Astrocyte (in vitro differentiated cells and primary cell): Measurements from ENCODE around the gene CKLF. TPM values are rescaled to one million over a fixed set of nuclear protein-coding genes. Genes with fewer than 3 reads are reported as not detected.
"Not testable (repeated sequence)": the region's sequence is repeated elsewhere in the genome, so short reads cannot be mapped to it uniquely, and the experiment has no call there.

Source experiments
- DNase-seq: peaks from one replicate; pipeline ENCODE4 v3.0.0-alpha.2; 2010; ENCODE audit warnings: low read depth
- FAIRE-seq: peaks from 2 replicates; lab custom pipeline; 2011; peaks lifted over from hg19 to GRCh38; lab: Jason Lieb, UNC
- H2AFZ ChIP-seq: 2 replicates; pipeline ENCODE4 v1.6.0; 2012; ENCODE audit warnings: low read depth, low read length, inconsistent platforms
- H3K27ac ChIP-seq: 2 replicates; pipeline ENCODE4 v1.5.1; 2011; ENCODE audit warnings: low read depth, low read length, inconsistent platforms
- H3K27me3 ChIP-seq: 2 replicates; pipeline ENCODE4 v1.6.0; 2011; ENCODE audit warnings: low read length, inconsistent platforms; ENCODE audit not compliant: insufficient read depth
- H3K36me3 ChIP-seq: 2 replicates; pipeline ENCODE4 v1.5.1; 2011; ENCODE audit warnings: low read length, inconsistent platforms; ENCODE audit not compliant: insufficient read depth
- H3K4me1 ChIP-seq: 2 replicates; pipeline ENCODE4 v1.5.1; 2011; ENCODE audit warnings: low read length, inconsistent platforms; ENCODE audit not compliant: insufficient read depth
- H3K4me2 ChIP-seq: 2 replicates; pipeline ENCODE4 v1.6.0; 2012; ENCODE audit warnings: low read length, inconsistent platforms
- H3K4me3 ChIP-seq: 2 replicates; pipeline ENCODE4 v1.5.1; 2011; ENCODE audit warnings: low read depth, mild to moderate bottlenecking, low read length, inconsistent platforms; ENCODE audit not compliant: insufficient read depth
- H3K79me2 ChIP-seq: 2 replicates; pipeline ENCODE4 v1.6.0; 2012; ENCODE audit warnings: mild to moderate bottlenecking, low read length, inconsistent platforms; ENCODE audit not compliant: insufficient read depth
- H3K9ac ChIP-seq: 2 replicates; pipeline ENCODE4 v1.6.0; 2012; ENCODE audit warnings: mild to moderate bottlenecking, low read length, inconsistent platforms
- H3K9me3 ChIP-seq: 2 replicates; pipeline ENCODE4 v1.5.1; 2012; ENCODE audit warnings: low read depth, mild to moderate bottlenecking, low read length, inconsistent platforms; ENCODE audit not compliant: insufficient read depth
- H4K20me1 ChIP-seq: 2 replicates; pipeline ENCODE4 v1.6.0; 2012; ENCODE audit warnings: low read length, inconsistent platforms; ENCODE audit not compliant: insufficient read depth
- H3K27ac Mint-ChIP-seq: one replicate; pipeline ENCODE4 v1.8.0; 2021; ENCODE audit warnings: mild to moderate bottlenecking, mixed read lengths; ENCODE audit not compliant: unreplicated experiment
- H3K27me3 Mint-ChIP-seq: one replicate; pipeline ENCODE4 v1.8.0; 2021; ENCODE audit warnings: low read depth, mixed read lengths; ENCODE audit not compliant: unreplicated experiment
- H3K36me3 Mint-ChIP-seq: one replicate; pipeline ENCODE4 v1.8.0; 2021; ENCODE audit warnings: low read depth, mixed read lengths; ENCODE audit not compliant: unreplicated experiment
- H3K4me1 Mint-ChIP-seq: one replicate; pipeline ENCODE4 v1.8.0; 2021; ENCODE audit warnings: low read depth, mixed read lengths; ENCODE audit not compliant: unreplicated experiment
- H3K4me3 Mint-ChIP-seq: one replicate; pipeline ENCODE4 v1.8.0; 2021; ENCODE audit warnings: mild to moderate bottlenecking, moderate library complexity, mixed read lengths; ENCODE audit not compliant: unreplicated experiment
- H3K9me3 Mint-ChIP-seq: one replicate; pipeline ENCODE4 v1.8.0; 2021; ENCODE audit warnings: mild to moderate bottlenecking, mixed read lengths; ENCODE audit not compliant: unreplicated experiment
- EZH2 ChIP-seq: IDR thresholded peaks from 2 replicates; pipeline ENCODE4 v1.6.1; 2012; ENCODE audit warnings: mild to moderate bottlenecking, low read length, inconsistent platforms; ENCODE audit not compliant: insufficient read depth
- total RNA-seq: library from RNA; stranded (reverse); gene quantifications from 2 replicates; pipeline ENCODE4 v1.2.1, GENCODE V29; 2021
- TF ChIP-seq, protein P1 (sequence below): IDR thresholded peaks from 2 replicates; pipeline ENCODE4 v1.5.1; 2011; ENCODE audit warnings: low read depth, mild to moderate bottlenecking, inconsistent platforms, low read length, moderate library complexity; ENCODE audit not compliant: insufficient read depth

CKLF gene
- total RNA-seq, 1 donor from 2014 or later = 24.5 TPM

DNA sequence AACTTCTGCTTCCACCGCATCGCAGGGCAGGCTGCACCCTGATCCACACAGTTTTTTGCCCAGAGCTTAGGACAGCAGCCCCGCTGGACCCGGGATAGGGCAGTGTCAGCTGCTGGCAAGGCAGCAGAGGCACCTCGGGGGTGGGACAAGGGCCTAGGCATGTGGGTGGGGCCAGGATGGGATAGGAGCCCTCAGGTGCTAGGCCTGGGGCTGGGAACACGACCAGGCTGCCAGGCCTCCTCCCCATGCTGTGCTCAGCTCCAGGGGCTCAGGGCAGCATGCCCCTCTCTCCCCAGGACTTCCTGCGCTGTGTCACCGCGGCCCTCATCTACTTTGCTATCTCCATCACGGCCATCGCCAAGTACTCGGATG lies 56.7 kb downstream of the CKLF start:
- no peak for TF ChIP-seq EZH2
- TF ChIP-seq, protein P1, sequence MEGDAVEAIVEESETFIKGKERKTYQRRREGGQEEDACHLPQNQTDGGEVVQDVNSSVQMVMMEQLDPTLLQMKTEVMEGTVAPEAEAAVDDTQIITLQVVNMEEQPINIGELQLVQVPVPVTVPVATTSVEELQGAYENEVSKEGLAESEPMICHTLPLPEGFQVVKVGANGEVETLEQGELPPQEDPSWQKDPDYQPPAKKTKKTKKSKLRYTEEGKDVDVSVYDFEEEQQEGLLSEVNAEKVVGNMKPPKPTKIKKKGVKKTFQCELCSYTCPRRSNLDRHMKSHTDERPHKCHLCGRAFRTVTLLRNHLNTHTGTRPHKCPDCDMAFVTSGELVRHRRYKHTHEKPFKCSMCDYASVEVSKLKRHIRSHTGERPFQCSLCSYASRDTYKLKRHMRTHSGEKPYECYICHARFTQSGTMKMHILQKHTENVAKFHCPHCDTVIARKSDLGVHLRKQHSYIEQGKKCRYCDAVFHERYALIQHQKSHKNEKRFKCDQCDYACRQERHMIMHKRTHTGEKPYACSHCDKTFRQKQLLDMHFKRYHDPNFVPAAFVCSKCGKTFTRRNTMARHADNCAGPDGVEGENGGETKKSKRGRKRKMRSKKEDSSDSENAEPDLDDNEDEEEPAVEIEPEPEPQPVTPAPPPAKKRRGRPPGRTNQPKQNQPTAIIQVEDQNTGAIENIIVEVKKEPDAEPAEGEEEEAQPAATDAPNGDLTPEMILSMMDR = no peak
- Mint-ChIP-seq H3K4me3 (no peak overlapping the region), H3K36me3 (peaks cover 18% of the 10 kb centered on the region), H3K9me3 (no peaks in the 10 kb centered on the region), H3K27me3 (no peaks in the 10 kb centered on the region), H3K27ac (no peak overlapping the region), H3K4me1 (peaks cover 7% of the 10 kb centered on the region)
- Histone ChIP-seq H3K9ac (peak overlapping the region; percentile 29), H3K4me1 (peaks cover 24% of the 10 kb centered on the region), H3K4me2 (peak overlapping the region; percentile 59), H4K20me1 (peaks cover 67% of the 10 kb centered on the region), H3K9me3 (no peaks in the 10 kb centered on the region), H3K27me3 (no peaks in the 10 kb centered on the region), H2AFZ (no peak overlapping the region), H3K79me2 (peaks cover 48% of the 10 kb centered on the region), H3K36me3 (peaks cover 25% of the 10 kb centered on the region), H3K4me3 (no peak overlapping the region), H3K27ac (no peak overlapping the region)
- DNase-seq (no peak), FAIRE-seq (no peak)

- Histone ChIP-seq H3K4me2 (no peak overlapping the region), H2AFZ (no peak overlapping the region), H3K9ac (no peak overlapping the region), H3K9me3 (no peaks in the 10 kb centered on the region), H3K4me1 (peaks cover 23% of the 10 kb centered on the region), H3K4me3 (no peak overlapping the region), H3K36me3 (peaks cover 25% of the 10 kb centered on the region), H3K27me3 (no peaks in the 10 kb centered on the region), H4K20me1 (peaks cover 67% of the 10 kb centered on the region), H3K27ac (no peak overlapping the region), H3K79me2 (peaks cover 44% of the 10 kb centered on the region)
- peaks cover 7% of the 10 kb centered on the region for H3K4me1 Mint-ChIP-seq
- H3K4me3 Mint-ChIP-seq = no peak overlapping the region
- H3K9me3 Mint-ChIP-seq = no peaks in the 10 kb centered on the region
- peaks cover 24% of the 10 kb centered on the region for H3K36me3 Mint-ChIP-seq
- TF ChIP-seq, protein P1 = no peak
- TF ChIP-seq EZH2 = no peak
- no peak overlapping the region for H3K27ac Mint-ChIP-seq
- FAIRE-seq (no peak), DNase-seq (no peak)
- no peaks in the 10 kb centered on the region for H3K27me3 Mint-ChIP-seq
These were observed 57.9 kb downstream of the CKLF start for GRCh38 chr16:66610111-66610820.

- H3K9me3 Mint-ChIP-seq, H3K27me3 Mint-ChIP-seq, H3K9ac ChIP-seq, H3K27ac ChIP-seq, H3K4me3 ChIP-seq, H2AFZ ChIP-seq, H3K27ac Mint-ChIP-seq, H3K27me3 ChIP-seq, FAIRE-seq, H3K9me3 ChIP-seq, H3K4me2 ChIP-seq, H3K4me3 Mint-ChIP-seq, DNase-seq: not testable (repeated sequence)
- peaks cover 25% of the 10 kb centered on the region for H3K36me3 ChIP-seq
- peaks cover 11% of the 10 kb centered on the region for H3K4me1 Mint-ChIP-seq
- H3K36me3 Mint-ChIP-seq = peaks cover 24% of the 10 kb centered on the region
- H4K20me1 ChIP-seq = peaks cover 56% of the 10 kb centered on the region
- H3K79me2 ChIP-seq = peaks cover 30% of the 10 kb centered on the region
- peaks cover 22% of the 10 kb centered on the region for H3K4me1 ChIP-seq
These were observed 59.5 kb downstream of the CKLF start for GRCh38 chr16:66611911-66612310.
